GM18499 (cell line): ENCODE data around the gene MRPL51.

ENCODE experiments used
- ATAC-seq: cut with Tn5 transposase; IDR thresholded peaks from one replicate; pipeline ENCODE4 v1.9.1; 2021; ENCODE audit warnings: moderate number of reproducible peaks; ENCODE audit not compliant: insufficient read depth, unreplicated experiment

MRPL51 gene

DNA sequence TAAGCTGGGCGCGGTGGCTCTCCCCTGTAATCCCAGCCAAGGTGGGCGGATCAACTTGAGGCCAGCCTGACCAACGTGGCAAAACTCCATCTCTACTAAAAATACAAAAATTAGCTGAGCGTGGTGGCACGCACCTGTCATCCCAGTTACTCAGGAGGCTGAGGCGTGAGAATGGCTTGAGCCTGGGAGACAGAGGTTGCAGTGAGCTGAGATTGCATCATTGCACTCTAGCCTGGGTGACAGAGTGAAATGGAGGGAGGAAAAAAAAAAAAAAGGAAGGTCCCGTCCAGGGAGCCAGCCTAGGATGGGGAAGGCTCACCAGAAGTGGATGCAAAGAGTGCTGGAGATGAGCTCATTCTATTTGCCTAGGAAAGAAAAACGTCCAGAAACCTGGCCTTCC, 50.2 kb downstream of the MRPL51 start:
- ATAC-seq: no peak
